Keratinocyte (primary cell): ENCODE measurements around the gene OR5H15.

Experiments used
- CTCF ChIP-seq, 3 experiments: IDR thresholded peaks in 1 of 3; conservative IDR thresholded peaks in 1 of 3; optimal IDR thresholded peaks in 1 of 3; 2 replicates in 2 of 3; 3 replicates in 1 of 3; pipeline versions ENCODE3 to v1.5.1; 2011; ENCODE audit warnings: low read length in 3 of 3, mild to moderate bottlenecking in 3 of 3, moderate library complexity in 2 of 3, control low read depth in 1 of 3, inconsistent platforms in 1 of 3; ENCODE audit not compliant: insufficient read depth in 2 of 3; ENCODE audit errors: extremely low read depth in 1 of 3
- EZH2 ChIP-seq: IDR thresholded peaks from one replicate; pipeline ENCODE4 v1.6.1; 2012; ENCODE audit warnings: inconsistent platforms, mild to moderate bottlenecking, low read length, moderate library complexity

GRCh38 chr3:98209244-98209643 lies 42.7 kb downstream of the OR5H15 start:
- TF ChIP-seq CTCF (optimal IDR thresholded peaks at IDR 0.05 in 1 of 3, IDR thresholded peaks at IDR 0.05 in 1 of 3, conservative IDR thresholded peaks at IDR 0.05 in 1 of 3; ENCODE audit: extremely low read depth in 1 of 3, insufficient read depth in 2 of 3, low read length in 3 of 3) = no peak
- no peak for TF ChIP-seq EZH2
